ENCODE results near the gene SERINC5.
"Not testable (repeated sequence)": the region's sequence is repeated elsewhere in the genome, so short reads cannot be mapped to it uniquely, and the experiment has no call there.

SERINC5 gene

GRCh38 chr5:80136798-80137197 is 119.0 kb downstream of the SERINC5 start:
- not testable (repeated sequence) for DNase-seq (ENCODE audit: low spot score)

- DNase-seq (ENCODE audit: low spot score) = no peak
These were observed 121.0 kb downstream of the SERINC5 start for GRCh38 chr5:80134876-80135275.

- DNase-seq (ENCODE audit: low spot score) = no peak
These were observed 126.7 kb downstream of the SERINC5 start for GRCh38 chr5:80129146-80129545.

DNA sequence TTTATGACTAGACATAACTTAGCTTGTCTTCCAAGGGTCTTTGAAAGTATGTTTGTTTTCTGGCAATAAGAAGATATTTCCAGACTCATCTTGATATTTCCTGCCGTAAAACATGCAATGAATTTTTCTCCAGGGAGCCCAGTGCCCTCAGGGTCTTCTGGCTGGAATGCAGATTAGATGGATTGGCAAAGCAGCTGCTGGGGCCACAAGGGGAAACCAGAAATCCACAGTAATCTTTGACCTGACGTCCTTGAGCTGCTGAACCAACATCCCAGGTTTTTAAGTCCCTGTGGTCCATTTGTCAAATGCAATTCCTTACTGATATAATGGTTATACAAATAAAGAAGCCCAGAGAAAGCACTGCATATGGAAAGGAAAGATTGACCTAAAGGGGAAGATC is 127.7 kb downstream of the SERINC5 start:
- DNase-seq (ENCODE audit: low spot score) = peak; percentile 19

DNA sequence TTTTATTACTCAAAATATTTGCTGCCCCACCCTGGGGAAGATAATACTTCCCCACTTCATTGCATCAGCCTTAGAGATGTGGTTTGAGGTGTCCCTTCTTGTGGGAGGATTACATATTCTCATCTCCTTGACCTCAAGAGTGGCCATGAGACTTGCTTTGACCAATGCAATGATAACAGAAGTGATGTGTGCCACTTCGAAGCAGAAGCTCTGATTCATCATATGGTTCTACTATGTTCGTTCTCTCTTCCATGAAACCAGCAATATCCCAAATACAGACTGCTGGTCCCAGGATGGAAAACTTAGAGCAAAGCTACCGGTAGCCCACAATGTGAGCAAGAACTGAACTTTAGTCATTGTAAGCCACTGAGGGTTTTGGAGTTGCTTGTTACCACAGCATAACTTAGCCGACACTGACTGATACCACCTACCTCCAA is 128.7 kb downstream of the SERINC5 start:
- DNase-seq (ENCODE audit: low spot score) = no peak

GRCh38 chr5:80125962-80126480 is 129.8 kb downstream of the SERINC5 start:
- DNase-seq (ENCODE audit: low spot score) = no peak

- no peak for DNase-seq (ENCODE audit: low spot score)
These were observed 130.6 kb downstream of the SERINC5 start for GRCh38 chr5:80125022-80125961.

- no peak for DNase-seq (ENCODE audit: low spot score)
These were observed 131.5 kb downstream of the SERINC5 start for GRCh38 chr5:80124121-80124918.

DNA sequence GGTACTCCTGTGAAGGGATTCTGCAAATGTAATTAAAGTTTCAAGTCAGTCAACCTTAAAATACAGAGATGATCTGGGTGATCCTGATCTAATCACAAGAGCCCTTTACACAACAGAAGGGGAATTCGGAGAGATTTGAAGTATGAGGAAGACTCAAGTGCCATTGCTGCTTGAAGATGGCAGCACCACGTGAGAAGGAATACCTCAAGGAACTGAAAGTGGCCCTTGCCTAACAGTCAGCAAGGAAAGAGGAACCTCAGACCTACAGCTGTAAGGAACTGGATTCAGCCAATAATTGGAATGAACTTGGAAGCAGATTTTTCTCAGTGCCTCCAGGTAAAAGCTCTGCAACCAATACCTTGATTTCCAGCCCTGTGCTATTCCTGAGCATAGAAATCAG is 133.3 kb downstream of the SERINC5 start:
- no peak for DNase-seq (ENCODE audit: low spot score)

- no peak for DNase-seq (ENCODE audit: low spot score)
These were observed 136.5 kb downstream of the SERINC5 start for GRCh38 chr5:80119372-80119771.

DNA sequence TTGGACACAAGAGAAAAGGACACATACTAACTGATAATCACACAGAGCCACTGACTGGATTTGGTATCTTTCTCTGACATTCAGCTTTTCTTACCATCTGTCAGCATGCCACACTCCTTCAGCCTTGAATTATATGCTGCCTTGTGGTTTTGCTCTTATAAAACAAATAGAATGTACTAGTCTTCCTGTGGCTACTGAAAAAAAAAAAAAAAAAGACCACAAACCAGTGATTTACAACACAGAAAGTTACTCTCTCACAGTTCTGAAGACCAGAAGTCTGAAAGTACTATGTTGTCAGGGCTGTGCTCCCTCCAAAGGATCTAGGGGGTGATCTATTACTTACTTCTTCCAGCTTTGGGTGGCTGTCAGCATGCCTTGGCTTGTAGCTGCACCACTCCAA is 138.4 kb downstream of the SERINC5 start:
- no peak for DNase-seq (ENCODE audit: low spot score)

- DNase-seq (ENCODE audit: low spot score) = no peak
These were observed 139.4 kb downstream of the SERINC5 start for GRCh38 chr5:80116465-80116864.

GRCh38 chr5:80116000-80116399 is 139.8 kb downstream of the SERINC5 start:
- DNase-seq (ENCODE audit: low spot score) = no peak

- DNase-seq (ENCODE audit: low spot score) = no peak
These were observed 141.0 kb downstream of the SERINC5 start for GRCh38 chr5:80114860-80115259.

GRCh38 chr5:80111376-80111990 is 144.4 kb downstream of the SERINC5 start:
- not testable (repeated sequence) for DNase-seq (ENCODE audit: low spot score)

DNA sequence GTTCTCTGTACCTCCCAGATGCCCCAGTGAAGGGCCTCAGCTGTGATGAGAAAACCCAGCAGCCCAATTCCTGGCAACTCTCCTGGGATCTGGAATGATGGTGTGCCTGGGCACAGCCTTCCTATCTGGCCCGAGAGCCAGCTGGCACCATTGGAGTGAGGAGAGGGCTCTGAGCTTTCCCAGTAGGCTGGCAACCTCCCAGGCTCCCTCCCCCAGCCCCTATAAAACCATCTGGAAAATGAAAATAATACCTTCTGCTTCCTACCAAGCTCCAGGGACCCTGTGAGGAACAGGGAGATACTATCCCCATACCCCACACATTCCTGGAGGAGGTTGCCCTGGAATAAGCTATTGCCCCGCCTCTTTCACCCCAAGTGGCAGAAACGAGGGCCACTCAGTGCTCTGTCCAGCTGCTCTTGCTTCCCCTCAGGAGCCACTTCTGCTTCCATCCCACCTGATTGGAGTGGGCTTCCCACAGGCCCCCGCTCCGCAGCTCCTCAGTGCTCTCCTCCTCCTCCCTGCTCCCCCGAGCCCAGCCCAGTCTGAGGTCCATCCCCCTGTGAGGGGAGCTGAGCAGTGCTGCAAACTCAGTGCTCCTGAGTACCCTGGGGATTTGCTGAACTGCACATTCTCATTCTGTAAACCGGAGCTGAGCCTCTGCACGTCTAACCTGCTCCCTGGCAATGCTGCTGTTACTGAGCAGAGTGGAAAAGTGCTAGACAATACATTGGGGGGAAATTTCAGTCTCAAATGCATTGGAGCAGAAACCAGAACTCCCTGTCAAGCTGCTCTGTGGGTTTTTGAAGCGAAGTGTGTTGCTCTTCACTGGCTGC is 146.0 kb downstream of the SERINC5 start:
- no peak for DNase-seq (ENCODE audit: low spot score)

DNA sequence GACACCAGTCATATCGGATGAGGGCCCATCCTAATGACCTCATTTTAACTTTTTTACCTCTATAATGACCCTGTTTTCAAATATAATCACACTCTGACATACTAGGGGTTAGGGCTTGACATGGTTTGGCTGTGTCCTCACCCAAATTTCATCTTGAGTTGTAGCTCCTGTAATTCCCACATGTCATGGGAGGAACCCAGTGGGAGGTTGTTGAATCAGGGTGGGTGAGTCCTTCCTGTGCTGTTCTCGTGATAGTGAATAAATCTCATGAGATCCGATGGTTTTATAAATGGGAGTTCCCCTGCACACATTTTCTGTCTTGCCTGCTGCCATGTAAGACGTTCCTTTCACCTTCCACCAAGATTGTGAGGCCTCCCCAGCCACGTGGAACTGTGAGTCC is 148.9 kb downstream of the SERINC5 start:
- DNase-seq (ENCODE audit: low spot score) = no peak

- peak; percentile 23 for DNase-seq (ENCODE audit: low spot score)
These were observed 150.0 kb downstream of the SERINC5 start for GRCh38 chr5:80105698-80106439.

- no peak for DNase-seq (ENCODE audit: low spot score)
These were observed 152.5 kb downstream of the SERINC5 start for GRCh38 chr5:80103371-80103770.

DNA sequence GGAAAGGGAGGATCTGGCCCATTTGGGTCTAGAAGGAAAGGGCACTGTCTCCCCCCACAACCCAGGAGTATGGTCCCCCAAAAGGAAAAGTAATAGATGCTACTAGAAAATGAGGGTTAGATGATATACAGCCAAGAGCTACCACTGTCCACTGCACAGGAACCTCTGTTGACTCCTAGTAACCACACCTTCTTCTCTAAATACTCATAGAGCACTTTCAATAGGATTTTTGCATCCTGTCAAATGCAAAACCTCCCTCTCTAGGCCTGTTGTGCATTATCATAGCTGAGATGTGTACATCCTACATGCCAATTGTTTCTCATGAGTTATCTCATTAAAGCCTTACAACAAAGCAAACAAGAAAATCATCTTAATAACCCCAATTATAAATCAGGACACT is 153.9 kb downstream of the SERINC5 start:
- no peak for DNase-seq (ENCODE audit: low spot score)

DNA sequence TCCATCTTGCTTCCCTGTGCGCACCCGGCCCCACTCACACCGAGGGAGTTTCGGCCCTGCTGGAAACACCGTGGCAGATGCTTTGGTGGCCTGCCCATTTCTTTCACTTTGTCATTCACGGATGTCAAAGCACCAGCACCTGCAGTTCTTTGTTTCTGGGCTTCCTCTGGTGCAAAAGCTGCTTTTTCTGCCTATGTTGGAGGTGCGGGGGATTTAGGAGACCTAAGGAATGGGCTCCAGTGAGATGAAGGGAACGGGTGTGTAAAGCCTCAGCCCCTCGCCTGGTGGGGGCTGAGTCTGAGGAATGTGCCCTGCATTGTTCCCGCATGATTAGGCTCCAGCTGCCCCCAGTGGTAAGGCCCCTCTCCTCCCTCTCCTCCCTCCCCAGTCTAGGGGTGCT is 158.4 kb downstream of the SERINC5 start:
- DNase-seq (ENCODE audit: low spot score) = no peak
